GM23248 (cell line): ENCODE data around the gene OMG.

Experiments
- EZH2 ChIP-seq: fragments of 200-600 bp; sonication (generic); IDR thresholded peaks from 2 replicates; pipeline ENCODE4 v1.6.1; 2018; ENCODE audit warnings: antibody characterized with exemption, mild to moderate bottlenecking; ENCODE audit not compliant: insufficient read depth, poor library complexity, severe bottlenecking
- EZH2phosphoT487 ChIP-seq: fragments of 200-600 bp; sonication (generic); IDR thresholded peaks from 2 replicates; pipeline ENCODE4 v1.6.1; 2018; ENCODE audit warnings: antibody characterized with exemption, moderate library complexity, mild to moderate bottlenecking, low read depth; ENCODE audit not compliant: insufficient read depth

DNA sequence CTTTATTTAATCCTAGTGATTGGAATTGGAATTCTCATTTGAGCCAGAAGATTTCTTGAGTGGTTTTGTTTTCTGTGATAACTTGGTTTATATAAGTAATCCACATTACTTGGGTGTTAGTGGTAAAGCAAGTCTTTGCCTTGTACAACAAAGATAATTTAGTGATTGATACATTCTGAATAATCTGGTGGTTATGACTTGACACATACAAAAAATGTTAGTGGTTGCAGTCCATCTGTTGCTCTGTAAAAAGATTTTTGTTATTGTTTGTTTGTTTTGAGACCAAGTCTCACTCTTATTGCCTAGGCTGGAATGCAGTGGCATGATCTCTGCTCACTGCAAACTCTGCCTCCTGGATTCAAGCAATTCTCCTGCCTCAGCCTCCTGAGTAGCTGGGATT lies 13.2 kb downstream of the OMG start:
- no peak for TF ChIP-seq EZH2
- no peak for TF ChIP-seq EZH2phosphoT487
